GM12878 (cell line): ENCODE results near the gene ZNF189. TPM values are rescaled to one million over a fixed set of nuclear protein-coding genes. Genes with fewer than 3 reads are reported as not detected.
A peak's percentile ranks its signal among the peaks of the same experiment; 100 is the strongest.

Experiments used
- ATAC-seq: fragments of 200-7000 bp; cut with Tn5 transposase; 3 replicates; pipeline ENCODE4 v1.9.1; 2020; ENCODE audit warnings: mild to moderate bottlenecking, moderate library complexity
- Bru-seq: library from RNA; stranded (reverse); fragments of 400-500 nt; gene quantifications from one replicate; lab custom pipeline; 2021; lab: Mats Ljungman, UMichigan
- BruChase-seq, 2 experiments: library from RNA; stranded (reverse); fragments of 400-500 nt; gene quantifications; one replicate each; lab custom pipeline; 2021; lab: Mats Ljungman, UMichigan
- BruUV-seq: library from RNA; stranded (reverse); fragments of 400-500 nt; replicated peaks from 2 replicates; lab custom pipeline; 2021; lab: Mats Ljungman, UMichigan
- CTCF ChIA-PET: fragments of 300-600 bp; sonication (Branson Sonifier 250); formaldehyde crosslinking; extraction: SDS; loops from one replicate; lab custom pipeline; 2021; ENCODE audit warnings: inconsistent platforms; lab: Yijun Ruan, JAX
- POLR2A ChIA-PET: fragments of 350-600 bp; formaldehyde crosslinking; extraction: SDS; loops from one replicate; lab custom pipeline; 2021; ENCODE audit warnings: inconsistent platforms; lab: Charles Lee
- RAD21 ChIA-PET: fragments of 300-600 bp; sonication (Branson Sonifier 250); formaldehyde crosslinking; loops from one replicate; lab custom pipeline; 2023; ENCODE audit warnings: antibody characterized with exemption; ENCODE audit not compliant: unreplicated experiment; lab: Charles Lee
- SMC1A ChIA-PET: fragments of 300-600 bp; sonication (Branson Sonifier 250); formaldehyde crosslinking; loops from one replicate; lab custom pipeline; 2023; ENCODE audit not compliant: unreplicated experiment, uncharacterized antibody; lab: Charles Lee
- DNase-seq: peaks from one replicate; pipeline ENCODE4 v3.0.0-alpha.2; 2011; ENCODE audit warnings: low read depth, low spot score
- FAIRE-seq: peaks from 3 replicates; lab custom pipeline; 2011; peaks lifted over from hg19 to GRCh38; lab: Jason Lieb, UNC
- H2AFZ ChIP-seq: 2 replicates; pipeline ENCODE4 v1.6.0; 2011; ENCODE audit warnings: low read depth, low read length, control low read depth; ENCODE audit not compliant: control insufficient read depth
- H3K27ac ChIP-seq: 2 replicates; pipeline ENCODE4 v1.5.1; 2011; ENCODE audit warnings: control low read depth; ENCODE audit not compliant: control insufficient read depth, insufficient read depth
- H3K27me3 ChIP-seq, 2 experiments: replicated peaks in 1 of 2; 2 replicates each; pipeline versions ENCODE4 v1.6.0 to v1.6.1; 2011; ENCODE audit warnings: low read length in 1 of 2; ENCODE audit not compliant: control insufficient read depth in 2 of 2, insufficient read depth in 2 of 2
- H3K36me3 ChIP-seq, 2 experiments: 2 replicates each; pipeline ENCODE4 v1.5.1; 2011; ENCODE audit warnings: low read length in 1 of 2; ENCODE audit not compliant: control insufficient read depth in 2 of 2, insufficient read depth in 2 of 2
- H3K4me1 ChIP-seq: 2 replicates; pipeline ENCODE4 v1.6.1; 2011; ENCODE audit warnings: mild to moderate bottlenecking, low read length, moderate library complexity, mixed read lengths; ENCODE audit not compliant: control insufficient read depth, insufficient read depth
- H3K4me2 ChIP-seq: 2 replicates; pipeline ENCODE4 v1.6.0; 2011; ENCODE audit warnings: control low read depth; ENCODE audit not compliant: control insufficient read depth, insufficient read depth
- H3K4me3 ChIP-seq: fragments of 200-600 bp; sonication (generic); 2 replicates; pipeline ENCODE4 v1.5.1; 2016
- H3K79me2 ChIP-seq: 2 replicates; pipeline ENCODE4 v1.6.0; 2011; ENCODE audit warnings: low read length; ENCODE audit not compliant: control insufficient read depth, insufficient read depth
- H3K9ac ChIP-seq: 2 replicates; pipeline ENCODE4 v1.8.0; 2011; ENCODE audit warnings: low read length, control low read depth, mixed read lengths; ENCODE audit not compliant: control insufficient read depth, insufficient read depth
- H3K9me3 ChIP-seq: replicated peaks from 3 replicates; pipeline ENCODE4 v1.5.1; 2011; ENCODE audit warnings: mild to moderate bottlenecking, low read length; ENCODE audit not compliant: control insufficient read depth, insufficient read depth
- H4K20me1 ChIP-seq: 2 replicates; pipeline ENCODE4 v1.6.0; 2011; ENCODE audit not compliant: control insufficient read depth, insufficient read depth
- ATF3 ChIP-seq: IDR thresholded peaks from 2 replicates; pipeline ENCODE4 v1.6.1; 2011; ENCODE audit warnings: low read depth, mild to moderate bottlenecking, low read length, moderate library complexity, borderline replicate concordance; ENCODE audit errors: extremely low read depth
- BHLHE40 ChIP-seq, 2 experiments: fragments of 450-650 bp in 1 of 2; IDR thresholded peaks; 2 replicates each; pipeline ENCODE4 v1.6.1; 2011 to 2017; ENCODE audit warnings: low read depth in 2 of 2, borderline replicate concordance in 1 of 2, improper control_type of control experiment in 1 of 2, low read length in 1 of 2, mild to moderate bottlenecking in 1 of 2
- HCFC1 ChIP-seq: fragments of 150-350 bp; IDR thresholded peaks from 2 replicates; pipeline ENCODE4 v1.6.1; 2014; ENCODE audit warnings: low read length
- IKZF1 ChIP-seq: fragments of 450-650 bp; conservative IDR thresholded peaks from 2 replicates; pipeline ENCODE4 v1.6.1; 2017; ENCODE audit warnings: antibody characterized with exemption, mild to moderate bottlenecking
- NFYB ChIP-seq: IDR thresholded peaks from 2 replicates; pipeline ENCODE4 v1.6.1; 2011; ENCODE audit warnings: low read depth, mild to moderate bottlenecking, low read length, improper control_type of control experiment, moderate library complexity; ENCODE audit not compliant: insufficient read depth
- NR2C1 ChIP-seq: fragments of 450-650 bp; IDR thresholded peaks from 2 replicates; pipeline ENCODE4 v1.6.1; 2017; ENCODE audit warnings: antibody characterized with exemption, mild to moderate bottlenecking, moderate library complexity
- PAX5 ChIP-seq: IDR thresholded peaks from 2 replicates; pipeline ENCODE4 v1.6.1; 2011; ENCODE audit warnings: low read depth, low read length, borderline replicate concordance
- POLR2A ChIP-seq: IDR thresholded peaks from 2 replicates; pipeline ENCODE4 v1.6.1; 2011; ENCODE audit warnings: low read depth, mild to moderate bottlenecking, low read length
- RUNX3 ChIP-seq: IDR thresholded peaks from 2 replicates; pipeline ENCODE4 v1.6.1; 2012; ENCODE audit warnings: low read length, inconsistent platforms
- SMAD1 ChIP-seq: fragments of 450-650 bp; IDR thresholded peaks from 2 replicates; pipeline ENCODE4 v1.6.1; 2018; ENCODE audit warnings: mild to moderate bottlenecking, low read depth; ENCODE audit not compliant: partially characterized antibody
- SP1 ChIP-seq: IDR thresholded peaks from one replicate; pipeline ENCODE4 v1.6.1; 2011; ENCODE audit warnings: low read depth, low read length
- TCF3 ChIP-seq: IDR thresholded peaks from 2 replicates; pipeline ENCODE4 v1.6.1; 2012; ENCODE audit warnings: low read depth, mild to moderate bottlenecking, low read length, borderline replicate concordance; ENCODE audit not compliant: insufficient read depth
- YY1 ChIP-seq: IDR thresholded peaks from 2 replicates; pipeline ENCODE4 v1.6.1; 2011; ENCODE audit warnings: low read depth, mild to moderate bottlenecking, low read length
- ZNF687 ChIP-seq: fragments of 450-650 bp; IDR thresholded peaks from 2 replicates; pipeline ENCODE4 v1.6.1; 2017; ENCODE audit warnings: mild to moderate bottlenecking, moderate library complexity
- WGBS: methylation state at CpG from one replicate; pipeline ENCODE4 v1.1.6; 2016; ENCODE audit warnings: low lambda C conversion rate; ENCODE audit not compliant: insufficient replicate concordance, insufficient coverage; ENCODE audit errors: missing lambda C conversion rate; 5-methylcytosine and 5-hydroxymethylcytosine counted together
- in situ Hi-C: fragments of 300-500 bp; cut with MboI; formaldehyde crosslinking; loops from 9 replicates; pipeline ENCODE4 v1.14.3; 2018; ENCODE audit warnings: mixed read lengths
- intact Hi-C: fragments of 100-400 bp; cut with micrococcal nuclease; formaldehyde crosslinking; loops from one replicate; pipeline ENCODE4 v1.14.2; 2022; ENCODE audit not compliant: unreplicated experiment
- long read RNA-seq, 2 experiments: library from polyadenylated mRNA; unstranded; transcript quantifications; one replicate each; pipeline ENCODE4 v2.0.0, GENCODE V29; 2019 to 2020
- polyA minus RNA-seq, 3 experiments: library from RNA; depleted of rRNA, polyadenylated mRNA; stranded (reverse); fragments of >200 nt; gene quantifications; 2 replicates each; pipeline ENCODE4 v1.2.3, GENCODE V29; 2011
- polyA plus RNA-seq, 11 experiments: library from polyadenylated mRNA; depleted of rRNA in 4 of 11; unstranded in 6 of 11; stranded (reverse) in 5 of 11; fragments of >200 nt; fragmentation: Nextera tagmentation in 4 of 11; fragmentation: Illumina TruSeq in 1 of 11; extraction: Ambion mirVana in 4 of 11; extraction: Trizol in 1 of 11; gene quantifications; 1 replicate in 1 of 11; 2 replicates in 10 of 11; pipeline versions ENCODE4 v1.2.1 to v1.2.3, GENCODE V29; 2011 to 2016; ENCODE audit warnings: inconsistent platforms in 2 of 11, missing spikeins in 2 of 11, low read depth in 1 of 11
- total RNA-seq, 4 experiments: library from RNA; depleted of rRNA in 3 of 4; stranded (reverse); fragments of >200 nt in 3 of 4; fragmentation: Illumina TruSeq in 1 of 4; extraction: Trizol in 1 of 4; gene quantifications; 2 replicates each; pipeline versions ENCODE4 v1.2.1 to v1.2.3, GENCODE V29; 2013 to 2021

Gene ZNF189
- total RNA-seq (2013; cell fraction: nucleolus; rRNA removed) = 36.4 and 37.2 TPM in 2 replicates
- total RNA-seq (2014; rRNA removed) = 7.9 and 9.8 TPM in 2 replicates
- 12.2 and 12.3 TPM in 2 replicates for total RNA-seq (2014; rRNA removed; fragmentation: Illumina TruSeq; extraction: Trizol)
- total RNA-seq (2021) = 8.7 and 9.6 TPM in 2 replicates
- polyA plus RNA-seq (2011; ENCODE audit: low read depth) = 3.8 TPM
- 8.6 and 13.7 TPM in 2 replicates for polyA plus RNA-seq (2011; rRNA removed)
- polyA plus RNA-seq (2011; cell fraction: cytosol; rRNA removed) = 2.6 and 3.6 TPM in 2 replicates
- polyA plus RNA-seq (2011; cell fraction: nucleus; rRNA removed) = 9.2 and 10.7 TPM in 2 replicates
- 6.3 and 8.4 TPM in 2 replicates for polyA plus RNA-seq (2012)
- polyA plus RNA-seq (2014; fragmentation: Illumina TruSeq; extraction: Trizol) = 10.7 and 12.6 TPM in 2 replicates
- 1 to 10 TPM; 3.1 to 3.6 TPM for polyA plus RNA-seq (2014; fragmentation: Nextera tagmentation; extraction: Ambion mirVana)
- polyA plus RNA-seq (2014; rRNA removed) = 5.8 and 6.9 TPM in 2 replicates
- 1 to 10 TPM; 5.1 to 5.2 TPM for polyA plus RNA-seq (2016; fragmentation: Nextera tagmentation; extraction: Ambion mirVana)
- 6.4 and 10.8 TPM in 2 replicates for polyA minus RNA-seq (2011; rRNA and poly(A)+ RNA removed)
- 2.7 and 3.2 TPM in 2 replicates for polyA minus RNA-seq (2011; cell fraction: cytosol; rRNA and poly(A)+ RNA removed)
- polyA minus RNA-seq (2011; cell fraction: nucleus; rRNA and poly(A)+ RNA removed) = 11.7 and 14.7 TPM in 2 replicates
- percentile 95 among the genes with signal in this experiment for Bru-seq, nascent RNA
- BruChase-seq, experiment 1, labeled RNA remaining after a 6-hour chase = percentile 72 among the genes with signal in this experiment
- percentile 86 among the genes with signal in this experiment for BruChase-seq, experiment 2, labeled RNA remaining after a 2-hour chase
- long read RNA-seq, experiment 1 = 0 reads
- long read RNA-seq, experiment 2, partial matches to known transcripts = 0 of 2 reads
- long read RNA-seq, experiment 2, other reads (novel, unspliced or antisense) = 2 of 2 reads

- TSS peak; percentile 79 for BruUV-seq
- peak within 1 kb of the TSS; percentile 87 for H3K9ac ChIP-seq
- peaks cover 0 to 20% of the 10 kb centered on the region in 2 experiments; a peak in 2 of 4 replicates for H3K36me3 ChIP-seq
- H4K20me1 ChIP-seq = no peaks in the 10 kb centered on the region
- WGBS = 1% methylated on average over 36 of the region's 44 CpGs
- peak within 1 kb of the TSS; percentile 90 for H3K4me3 ChIP-seq
- peak; percentile 97 for ATAC-seq
- no peaks in the 10 kb centered on the region for H3K27me3 ChIP-seq
- H3K9me3 ChIP-seq = peaks cover 11% of the 10 kb centered on the region
- ChIA-PET POLR2A (interaction anchor here (0.8 to 2.4 kb wide), 7 partner anchors 21 to 135 kb away, joined by 3 to 16 read pairs (median 5); partner anchors contain the start of gene RNF20), CTCF (interaction anchor here (1.0 to 3.6 kb wide), 5 partner anchors 10 to 135 kb away, joined by 3 to 23 read pairs (median 4); no protein-coding TSS in a partner anchor), SMC1A (interaction anchor here (0.7 to 2.2 kb wide), 8 partner anchors 9 to 135 kb away, joined by 3 to 12 read pairs (median 4); no protein-coding TSS in a partner anchor), RAD21 (interaction anchor here (0.9 to 3.0 kb wide), 8 partner anchors 10 to 135 kb away, joined by 3 to 14 read pairs (median 6); partner anchors contain the start of gene RNF20)
- in situ Hi-C loops (loop anchor here (5.0 kb wide), 1 partner anchor 134 kb away; the partner anchor contains the start of gene RNF20), intact Hi-C loops (loop anchor here (2.0 to 5.0 kb wide), 2 partner anchors 49 to 135 kb away; partner anchors contain the start of gene RNF20)
- H2AFZ ChIP-seq = peak within 1 kb of the TSS; percentile 97
- 0 out of 2 replicates have a peak, but pooled peaks cover 3% of the 10 kb centered on the region for H3K4me1 ChIP-seq
- peaks cover 68% of the 10 kb centered on the region for H3K79me2 ChIP-seq
- peak; percentile 91 for FAIRE-seq
- peak; percentile 93 for DNase-seq
- peak within 1 kb of the TSS; percentile 84 for H3K27ac ChIP-seq
- H3K4me2 ChIP-seq = peak within 1 kb of the TSS; percentile 94
- peak; percentile 77 for TF ChIP-seq NR2C1
- TF ChIP-seq TCF3 = no peak
- TF ChIP-seq SP1 = peak; percentile 35
- TF ChIP-seq IKZF1 = peak; percentile 98
- peak; percentile 62 for TF ChIP-seq RUNX3
- peak; percentile 98 for TF ChIP-seq YY1
- peak; percentile 100 for TF ChIP-seq HCFC1
- peak; percentile 72 for TF ChIP-seq SMAD1
- TF ChIP-seq ZNF687 = no peak
- TF ChIP-seq ATF3 = no peak
- TF ChIP-seq PAX5 = peak; percentile 9; the same call in 1 of the 2 replicates
- peak in 1 of 2 experiments; percentile 20; a peak in 1 of 4 replicates for TF ChIP-seq BHLHE40 (IDR thresholded peaks at IDR 0.05; ENCODE audit: borderline replicate concordance in 1 of 2, low read depth in 2 of 2, low read length in 1 of 2)
- peak; percentile 92 for TF ChIP-seq NFYB
- TF ChIP-seq POLR2A = peak; percentile 96
Measured at GRCh38 chr9:101398068-101398929, at the start of gene ZNF189, which contains the start of gene MRPL50. TSS of gene ZNF189 (plus strand) at chr9:101398851. CDS start at chr9:101399157, 306 bp downstream. TSS of gene MRPL50 (minus strand) at chr9:101398618. CDS start at chr9:101398592, 26 bp downstream.
